Lung (tissue), 12 donors: ENCODE measurements around the gene LUC7L2. TPM values are rescaled to one million over a fixed set of nuclear protein-coding genes. Genes with fewer than 3 reads are reported as not detected.
"Not testable (repeated sequence)": the region's sequence is repeated elsewhere in the genome, so short reads cannot be mapped to it uniquely, and the experiment has no call there.

Source experiments
- ATAC-seq: fragments of 200-7000 bp; cut with Tn5 transposase; one replicate; pipeline ENCODE4 v1.9.1; 2020; ENCODE audit warnings: moderate number of reproducible peaks; ENCODE audit not compliant: insufficient read depth, low FRiP score
- DNase-seq, 3 donors: peaks; one replicate each; pipeline ENCODE4 v3.0.0-alpha.2; 2013 to 2017
- H3K27ac ChIP-seq, 2 donors: one replicate each; pipeline ENCODE4 v1.5.1; 2013; ENCODE audit warnings: mild to moderate bottlenecking in 2 of 2, moderate library complexity in 2 of 2, control low read depth in 1 of 2, inconsistent platforms in 1 of 2, low read depth in 1 of 2, low read length in 1 of 2
- H3K27me3 ChIP-seq, 3 donors: one replicate each; pipeline ENCODE4 v1.5.1; 2013; ENCODE audit warnings: low read length in 2 of 3; ENCODE audit not compliant: control insufficient read depth in 3 of 3, insufficient read depth in 3 of 3
- H3K36me3 ChIP-seq, 4 donors: one replicate each; pipeline ENCODE4 v1.5.1; 2013; ENCODE audit warnings: low read length in 4 of 4, mild to moderate bottlenecking in 1 of 4, moderate library complexity in 1 of 4; ENCODE audit not compliant: control insufficient read depth in 4 of 4, insufficient read depth in 4 of 4
- H3K4me1 ChIP-seq, 5 donors: one replicate each; pipeline ENCODE4 v1.5.1; 2013; ENCODE audit warnings: low read length in 5 of 5, mild to moderate bottlenecking in 2 of 5, moderate library complexity in 1 of 5; ENCODE audit not compliant: control insufficient read depth in 5 of 5, insufficient read depth in 5 of 5
- H3K4me3 ChIP-seq: one replicate; pipeline ENCODE4 v1.5.1; 2013; ENCODE audit warnings: mild to moderate bottlenecking, control low read depth, moderate library complexity
- H3K9ac ChIP-seq, 2 donors: one replicate each; pipeline ENCODE4 v1.5.1; 2013; ENCODE audit warnings: low read length in 2 of 2, control low read depth in 1 of 2; ENCODE audit not compliant: insufficient read depth in 1 of 2
- H3K9me3 ChIP-seq, 4 donors: one replicate each; pipeline ENCODE4 v1.5.1; 2013; ENCODE audit warnings: low read length in 3 of 4, mild to moderate bottlenecking in 1 of 4, moderate library complexity in 1 of 4; ENCODE audit not compliant: control insufficient read depth in 4 of 4, insufficient read depth in 3 of 4
- CTCF ChIP-seq: IDR thresholded peaks from 2 replicates; pipeline ENCODE4 v1.5.1; 2012; ENCODE audit warnings: mild to moderate bottlenecking; ENCODE audit errors: control extremely low read depth, extremely low read depth
- WGBS, 2 donors: extraction: QIAGEN DNeasy Blood & Tissue Kit; methylation state at CpG; one replicate each; pipeline ENCODE4 v1.1.7; 2013; 5-methylcytosine and 5-hydroxymethylcytosine counted together
- polyA plus RNA-seq, 2 donors: library from polyadenylated mRNA; stranded (reverse); fragments of 200-250 nt; gene quantifications; one replicate each; pipeline ENCODE4 v1.2.1, GENCODE V29; 2013
- total RNA-seq, 2 donors: library from RNA; depleted of rRNA in 1 of 2; stranded (reverse); fragments of >200 nt in 1 of 2; gene quantifications; one replicate each; pipeline ENCODE4 v1.2.1, GENCODE V29; 2014 to 2021
- donor health status: control.
- donor health status: control.
- donor health status: Bipolar disorder and iron deficiency.
- donor health status: healthy.
- donor health status: DM: yes; HTN: yes; CAD: no.

The LUC7L2 gene
- total and polyA plus RNA-seq, 4 donors, result 35.1 to 95.4 (median 67.3) TPM

GRCh38 chr7:139351027-139351426 lies 8.7 kb upstream of the LUC7L2 start:
- no peak overlapping the region for H3K27ac ChIP-seq
- no peaks in the 10 kb centered on the region for H3K4me1 ChIP-seq
- ATAC-seq, result no peak
- no peaks in the 10 kb centered on the region for H3K9me3 ChIP-seq
- no peak for DNase-seq
- WGBS, 2 donors, result 96 to 98% methylated on average over 2 of the region's 2 CpGs
- TF ChIP-seq CTCF, result no peak
- H3K4me3 ChIP-seq, result no peak overlapping the region
- peaks cover 8 to 13% (median 11%) of the 10 kb centered on the region in 4 donors for H3K36me3 ChIP-seq
- H3K27me3 ChIP-seq, result no peaks in the 10 kb centered on the region
- H3K9ac ChIP-seq, result no peak overlapping the region

GRCh38 chr7:139354729-139355128 lies 5.0 kb upstream of the LUC7L2 start:
- H3K4me3 ChIP-seq, result no peak overlapping the region
- H3K9me3 ChIP-seq, result no peaks in the 10 kb centered on the region
- H3K36me3 ChIP-seq, result peaks cover 0 to 11% (median 6%) of the 10 kb centered on the region in 4 donors
- DNase-seq (no peak), ATAC-seq (no peak)
- WGBS, 2 donors, result 95 to 99% methylated on average over 2 of the region's 2 CpGs
- no peaks in the 10 kb centered on the region for H3K27me3 ChIP-seq
- H3K4me1 ChIP-seq, result peaks cover 0 to 6% (median 0%) of the 10 kb centered on the region in 5 donors
- no peak for TF ChIP-seq CTCF
- H3K27ac ChIP-seq, result no peak overlapping the region
- no peak overlapping the region for H3K9ac ChIP-seq

GRCh38 chr7:139355320-139355719 lies 4.4 kb upstream of the LUC7L2 start:
- H3K4me1 ChIP-seq, result peaks cover 0 to 6% (median 0%) of the 10 kb centered on the region in 5 donors
- no peak overlapping the region for H3K27ac ChIP-seq
- WGBS, 2 donors, result 96 to 100% methylated on average over 1 of the region's 1 CpG
- no peak overlapping the region for H3K4me3 ChIP-seq
- H3K9ac ChIP-seq, result no peak overlapping the region
- no peaks in the 10 kb centered on the region for H3K27me3 ChIP-seq
- TF ChIP-seq CTCF, result no peak
- H3K36me3 ChIP-seq, result peaks cover 0 to 11% (median 5%) of the 10 kb centered on the region in 4 donors
- DNase-seq (no peak), ATAC-seq (no peak)
- no peaks in the 10 kb centered on the region for H3K9me3 ChIP-seq

GRCh38 chr7:139357729-139358506 lies 1.8 kb upstream of the LUC7L2 start:
- WGBS, 2 donors, result 92 to 94% methylated on average over 27 of the region's 27 CpGs
- not testable (repeated sequence) for H3K27me3 ChIP-seq, ATAC-seq, H3K4me3 ChIP-seq, H3K36me3 ChIP-seq, H3K27ac ChIP-seq, H3K9me3 ChIP-seq, DNase-seq
- Histone ChIP-seq H3K4me1 (peaks cover 0 to 20% (median 2%) of the 10 kb centered on the region in 5 donors), H3K9ac (peak overlapping the region; percentile 97)
